HG03095 (cell line): Measurements from ENCODE around the gene ST6GALNAC3.
A peak's percentile ranks its signal among the peaks of the same experiment; 100 is the strongest.
"Not testable (repeated sequence)": the region's sequence is repeated elsewhere in the genome, so short reads cannot be mapped to it uniquely, and the experiment has no call there.

Source experiments
- ATAC-seq: cut with Tn5 transposase; IDR thresholded peaks from one replicate; pipeline ENCODE4 v1.9.1; 2021; ENCODE audit warnings: moderate library complexity; ENCODE audit not compliant: unreplicated experiment

Gene ST6GALNAC3

GRCh38 chr1:76070538-76070937 lies 4.0 kb upstream of the ST6GALNAC3 start:
- ATAC-seq = no peak

- ATAC-seq = no peak
These were observed 1.1 kb upstream of the ST6GALNAC3 start for GRCh38 chr1:76073481-76073880.

- no peak for ATAC-seq
These were observed 593 bp downstream of the ST6GALNAC3 start for GRCh38 chr1:76075188-76075489.

GRCh38 chr1:76075877-76076276 lies 1.3 kb downstream of the ST6GALNAC3 start:
- peak; percentile 50 for ATAC-seq

- no peak for ATAC-seq
These were observed 5.1 kb downstream of the ST6GALNAC3 start for GRCh38 chr1:76079475-76080227.

- ATAC-seq = no peak
These were observed 6.1 kb downstream of the ST6GALNAC3 start for GRCh38 chr1:76080552-76081079.

- no peak for ATAC-seq
These were observed 7.5 kb downstream of the ST6GALNAC3 start for GRCh38 chr1:76082062-76082461.

- ATAC-seq = no peak
These were observed 8.6 kb downstream of the ST6GALNAC3 start for GRCh38 chr1:76083189-76083588.

- ATAC-seq = no peak
These were observed 9.6 kb downstream of the ST6GALNAC3 start for GRCh38 chr1:76084029-76084627.

GRCh38 chr1:76084685-76085084 lies 10.1 kb downstream of the ST6GALNAC3 start:
- no peak for ATAC-seq

- ATAC-seq = no peak
These were observed 11.6 kb downstream of the ST6GALNAC3 start for GRCh38 chr1:76086109-76086508.

GRCh38 chr1:76086597-76086996 lies 12.1 kb downstream of the ST6GALNAC3 start:
- ATAC-seq = no peak

GRCh38 chr1:76090283-76091203 lies 16.0 kb downstream of the ST6GALNAC3 start:
- ATAC-seq = no peak

GRCh38 chr1:76092812-76093211 lies 18.3 kb downstream of the ST6GALNAC3 start:
- no peak for ATAC-seq

- ATAC-seq = no peak
These were observed 19.2 kb downstream of the ST6GALNAC3 start for GRCh38 chr1:76093522-76094312.

- ATAC-seq = no peak
These were observed 21.3 kb downstream of the ST6GALNAC3 start for GRCh38 chr1:76095802-76096201.

GRCh38 chr1:76097064-76097463 lies 22.5 kb downstream of the ST6GALNAC3 start:
- ATAC-seq = not testable (repeated sequence)

- no peak for ATAC-seq
These were observed 24.3 kb downstream of the ST6GALNAC3 start for GRCh38 chr1:76098845-76099244.

GRCh38 chr1:76101548-76101947 lies 27.0 kb downstream of the ST6GALNAC3 start:
- ATAC-seq = no peak

- ATAC-seq = no peak
These were observed 27.5 kb downstream of the ST6GALNAC3 start for GRCh38 chr1:76102046-76102445.

GRCh38 chr1:76103034-76103433 lies 28.5 kb downstream of the ST6GALNAC3 start:
- no peak for ATAC-seq
